Glutamatergic neuron (in vitro differentiated cells): ENCODE results near the gene PPM1E. TPM values are rescaled to one million over a fixed set of nuclear protein-coding genes. Genes with fewer than 3 reads are reported as not detected.

Experiments
- DNase-seq: peaks from one replicate; pipeline ENCODE4 v3.0.0; 2022
- H3K27ac Mint-ChIP-seq: one replicate; pipeline ENCODE4 v1.8.0; 2020; ENCODE audit warnings: mild to moderate bottlenecking, mixed read lengths, inconsistent platforms; ENCODE audit not compliant: unreplicated experiment
- H3K27me3 Mint-ChIP-seq: one replicate; pipeline ENCODE4 v1.8.0; 2020; ENCODE audit warnings: mild to moderate bottlenecking, moderate library complexity, mixed read lengths, inconsistent platforms; ENCODE audit not compliant: unreplicated experiment
- H3K36me3 Mint-ChIP-seq: one replicate; pipeline ENCODE4 v1.8.0; 2020; ENCODE audit warnings: mild to moderate bottlenecking, mixed read lengths, inconsistent platforms; ENCODE audit not compliant: unreplicated experiment
- H3K4me1 Mint-ChIP-seq: one replicate; pipeline ENCODE4 v1.8.0; 2020; ENCODE audit warnings: mild to moderate bottlenecking, low read depth, mixed read lengths, inconsistent platforms; ENCODE audit not compliant: unreplicated experiment
- H3K4me3 Mint-ChIP-seq: one replicate; pipeline ENCODE4 v1.8.0; 2020; ENCODE audit warnings: mild to moderate bottlenecking, mixed read lengths, inconsistent platforms; ENCODE audit not compliant: unreplicated experiment
- H3K9me3 Mint-ChIP-seq: one replicate; pipeline ENCODE4 v1.8.0; 2020; ENCODE audit warnings: mild to moderate bottlenecking, moderate library complexity, mixed read lengths, inconsistent platforms; ENCODE audit not compliant: unreplicated experiment
- total RNA-seq: library from RNA; stranded (reverse); fragmentation: NEBNext Ultra II Directional; extraction: Animal tissue kit (Norgen Biotek cat#: 25700); gene quantifications from one replicate; pipeline ENCODE4 v1.2.1, GENCODE V29; 2021; ENCODE audit not compliant: unreplicated experiment
- TF ChIP-seq, protein P1 (sequence below): fragments of 200-600 bp; sonication (generic); IDR thresholded peaks from one replicate; pipeline ENCODE4 v1.5.0; 2021; ENCODE audit not compliant: partially characterized antibody, unreplicated experiment

PPM1E gene
- total RNA-seq, 1 donor from 2014 or later, result 52.5 TPM

DNA sequence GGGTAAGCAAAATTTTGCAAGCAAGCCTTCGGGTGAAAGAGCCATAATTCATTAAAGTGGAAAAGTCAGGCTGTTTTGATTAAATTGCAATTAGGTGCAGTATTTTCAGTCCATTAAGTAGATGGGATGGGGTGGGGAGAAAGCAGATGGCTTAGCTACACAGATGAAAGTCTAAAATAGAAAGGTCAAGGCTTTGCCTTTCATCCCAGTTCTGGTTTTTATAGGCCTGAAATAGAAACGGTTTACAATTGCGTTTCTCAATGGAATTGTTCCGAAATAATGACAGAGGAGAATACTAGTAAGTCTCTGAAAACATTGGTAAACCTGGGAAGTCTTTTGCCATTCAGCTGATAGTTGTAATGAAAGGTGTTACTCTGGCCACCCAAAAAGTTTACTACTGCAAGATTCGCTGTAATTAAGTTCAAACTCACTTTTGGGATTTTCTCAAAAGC lies 1.5 kb downstream of the PPM1E start:
- H3K4me1 Mint-ChIP-seq, result peaks cover 25% of the 10 kb centered on the region
- TF ChIP-seq, protein P1, sequence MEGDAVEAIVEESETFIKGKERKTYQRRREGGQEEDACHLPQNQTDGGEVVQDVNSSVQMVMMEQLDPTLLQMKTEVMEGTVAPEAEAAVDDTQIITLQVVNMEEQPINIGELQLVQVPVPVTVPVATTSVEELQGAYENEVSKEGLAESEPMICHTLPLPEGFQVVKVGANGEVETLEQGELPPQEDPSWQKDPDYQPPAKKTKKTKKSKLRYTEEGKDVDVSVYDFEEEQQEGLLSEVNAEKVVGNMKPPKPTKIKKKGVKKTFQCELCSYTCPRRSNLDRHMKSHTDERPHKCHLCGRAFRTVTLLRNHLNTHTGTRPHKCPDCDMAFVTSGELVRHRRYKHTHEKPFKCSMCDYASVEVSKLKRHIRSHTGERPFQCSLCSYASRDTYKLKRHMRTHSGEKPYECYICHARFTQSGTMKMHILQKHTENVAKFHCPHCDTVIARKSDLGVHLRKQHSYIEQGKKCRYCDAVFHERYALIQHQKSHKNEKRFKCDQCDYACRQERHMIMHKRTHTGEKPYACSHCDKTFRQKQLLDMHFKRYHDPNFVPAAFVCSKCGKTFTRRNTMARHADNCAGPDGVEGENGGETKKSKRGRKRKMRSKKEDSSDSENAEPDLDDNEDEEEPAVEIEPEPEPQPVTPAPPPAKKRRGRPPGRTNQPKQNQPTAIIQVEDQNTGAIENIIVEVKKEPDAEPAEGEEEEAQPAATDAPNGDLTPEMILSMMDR, result no peak
- H3K27ac Mint-ChIP-seq, result peak overlapping the region; percentile 94
- peaks cover 3% of the 10 kb centered on the region for H3K9me3 Mint-ChIP-seq
- peaks cover 3% of the 10 kb centered on the region for H3K27me3 Mint-ChIP-seq
- peaks cover 6% of the 10 kb centered on the region for H3K36me3 Mint-ChIP-seq
- DNase-seq, result no peak
- peak overlapping the region; percentile 98 for H3K4me3 Mint-ChIP-seq

DNA sequence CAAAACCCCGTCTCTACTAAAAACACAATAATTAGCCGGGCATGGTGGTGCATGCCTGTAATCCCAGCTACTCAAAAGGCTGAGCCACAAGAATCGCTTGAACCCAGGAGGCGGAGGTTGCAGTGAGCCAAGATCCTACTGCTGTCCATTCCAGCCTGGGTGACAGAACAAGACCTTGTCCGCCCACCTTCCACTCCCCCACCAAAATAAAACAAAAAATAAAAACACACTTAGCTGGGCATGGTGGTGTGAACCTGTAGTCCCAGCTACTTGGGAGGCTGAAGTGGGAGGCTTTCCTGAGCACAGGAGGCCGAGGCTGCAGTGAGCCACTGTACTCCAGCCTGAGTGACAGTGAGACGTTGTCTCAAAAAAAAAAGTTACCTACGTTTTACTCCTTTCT lies 3.2 kb downstream of the PPM1E start:
- peak overlapping the region; percentile 28 for H3K27ac Mint-ChIP-seq
- H3K36me3 Mint-ChIP-seq, result peaks cover 6% of the 10 kb centered on the region
- TF ChIP-seq, protein P1, result no peak
- peaks cover 3% of the 10 kb centered on the region for H3K27me3 Mint-ChIP-seq
- DNase-seq, result no peak
- H3K9me3 Mint-ChIP-seq, result peaks cover 3% of the 10 kb centered on the region
- H3K4me3 Mint-ChIP-seq, result peak overlapping the region; percentile 98
- H3K4me1 Mint-ChIP-seq, result peaks cover 27% of the 10 kb centered on the region

DNA sequence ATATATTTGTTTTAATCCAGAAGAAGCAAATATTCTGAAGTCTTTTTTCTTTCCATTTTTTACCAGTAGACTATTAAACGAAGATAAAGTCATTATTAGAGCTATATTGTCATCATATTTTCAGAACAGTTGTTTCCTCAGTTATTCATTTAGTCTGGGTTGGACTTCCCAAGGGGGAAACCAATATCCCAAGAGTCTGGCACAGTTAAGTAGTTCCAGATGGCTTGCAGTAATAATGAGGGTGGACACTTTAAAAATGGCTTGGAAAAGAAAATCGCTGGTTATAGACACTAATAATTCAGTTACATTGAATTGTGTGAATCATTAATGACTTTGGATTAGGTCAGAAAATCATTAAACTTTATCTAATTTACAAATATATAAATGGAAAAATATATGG lies 3.9 kb downstream of the PPM1E start:
- H3K27ac Mint-ChIP-seq, result peak overlapping the region; percentile 64
- peaks cover 6% of the 10 kb centered on the region for H3K36me3 Mint-ChIP-seq
- no peak for DNase-seq
- H3K4me3 Mint-ChIP-seq, result peak overlapping the region; percentile 98
- H3K9me3 Mint-ChIP-seq, result peaks cover 3% of the 10 kb centered on the region
- peaks cover 27% of the 10 kb centered on the region for H3K4me1 Mint-ChIP-seq
- TF ChIP-seq, protein P1, result no peak
- H3K27me3 Mint-ChIP-seq, result peaks cover 3% of the 10 kb centered on the region

DNA sequence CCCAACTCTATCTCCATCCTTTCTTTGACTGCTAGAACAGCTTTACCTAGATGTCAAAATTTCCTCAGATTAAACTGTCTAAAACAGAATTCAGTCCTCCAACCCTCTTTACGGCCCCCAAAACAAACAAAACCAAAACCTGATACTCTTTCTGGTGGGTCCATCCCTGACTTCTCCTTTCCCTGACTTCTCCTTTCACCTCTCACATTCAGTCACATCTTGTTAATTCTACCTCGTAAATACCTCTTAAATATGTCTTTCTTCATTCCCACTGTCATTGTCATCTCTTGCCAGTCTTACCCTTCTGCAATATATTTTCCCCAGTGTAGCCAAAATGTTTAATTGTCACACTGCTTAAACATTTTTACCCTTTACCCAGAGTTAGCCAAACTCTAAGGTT lies 4.6 kb downstream of the PPM1E start:
- Mint-ChIP-seq H3K4me3 (peak overlapping the region; percentile 78), H3K9me3 (peaks cover 3% of the 10 kb centered on the region), H3K36me3 (peaks cover 6% of the 10 kb centered on the region), H3K27me3 (peaks cover 3% of the 10 kb centered on the region), H3K27ac (peak overlapping the region; percentile 44), H3K4me1 (peaks cover 27% of the 10 kb centered on the region)
- no peak for DNase-seq
- TF ChIP-seq, protein P1, result no peak

DNA sequence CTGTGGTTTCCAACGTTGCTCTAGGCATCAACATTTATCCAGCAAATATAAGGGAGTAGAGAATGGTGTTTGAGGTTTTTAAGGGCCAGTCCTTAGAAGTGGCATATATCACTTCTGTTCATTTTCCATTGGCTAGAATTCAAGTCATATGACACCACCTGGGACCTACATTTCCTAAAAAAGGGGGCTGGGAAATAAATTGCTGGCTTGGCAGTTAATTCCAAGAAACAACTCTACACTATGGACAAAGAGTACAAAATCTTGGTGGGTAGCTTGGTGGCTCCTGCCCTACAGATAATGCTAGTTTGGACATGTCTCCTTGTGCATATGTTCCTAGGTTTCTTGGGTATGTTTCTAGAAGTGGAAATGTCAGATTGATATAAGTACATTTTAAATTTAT lies 7.6 kb downstream of the PPM1E start:
- DNase-seq, result no peak
- H3K4me1 Mint-ChIP-seq, result peaks cover 26% of the 10 kb centered on the region
- H3K9me3 Mint-ChIP-seq, result no peaks in the 10 kb centered on the region
- H3K4me3 Mint-ChIP-seq, result no peak overlapping the region
- no peak overlapping the region for H3K27ac Mint-ChIP-seq
- peaks cover 3% of the 10 kb centered on the region for H3K27me3 Mint-ChIP-seq
- TF ChIP-seq, protein P1, result no peak
- peaks cover 6% of the 10 kb centered on the region for H3K36me3 Mint-ChIP-seq
